Right lobe of liver (tissue), 6 donors: ENCODE measurements around the gene SLC49A3. TPM values are rescaled to one million over a fixed set of nuclear protein-coding genes. Genes with fewer than 3 reads are reported as not detected.
A peak's percentile ranks its signal among the peaks of the same experiment; 100 is the strongest.

Experiments
- ATAC-seq, 4 donors: fragments of 200-7000 bp; cut with Tn5 transposase; one replicate each; pipeline ENCODE4 v1.9.1; 2020; ENCODE audit warnings: mild to moderate bottlenecking in 4 of 4, moderate library complexity in 4 of 4
- DNase-seq, 3 donors: peaks; one replicate each; pipeline ENCODE4 v3.0.0-alpha.2; 2020
- H3K27ac ChIP-seq, 3 donors: fragments of 200-600 bp; one replicate each; pipeline ENCODE4 v1.8.0; 2022
- H3K27me3 ChIP-seq, 2 donors: fragments of 200-600 bp; one replicate each; pipeline ENCODE4 v1.8.0; 2022
- H3K36me3 ChIP-seq, 4 donors: fragments of 200-600 bp; sonication (generic) in 1 of 4; one replicate each; pipeline versions ENCODE4 v1.5.1 to v1.8.0; 2017 to 2022; ENCODE audit warnings: control low read depth in 1 of 4
- H3K4me1 ChIP-seq, 4 donors: fragments of 200-600 bp; sonication (generic) in 1 of 4; one replicate each; pipeline versions ENCODE4 v1.5.1 to v1.8.0; 2017 to 2022; ENCODE audit warnings: control low read depth in 1 of 4
- H3K4me3 ChIP-seq, 3 donors: fragments of 200-600 bp; one replicate each; pipeline ENCODE4 v1.8.0; 2022
- H3K9me3 ChIP-seq, 4 donors: fragments of 200-600 bp; sonication (generic) in 1 of 4; one replicate each; pipeline versions ENCODE4 v1.5.1 to v1.8.0; 2017 to 2022; ENCODE audit warnings: control low read depth in 1 of 4
- CTCF ChIP-seq, 4 donors: fragments of 200-600 bp in 3 of 4; fragments of 450-650 bp in 1 of 4; IDR thresholded peaks; one replicate each; pipeline versions ENCODE4 v1.5.1 to v1.8.0; 2016 to 2022; ENCODE audit warnings: antibody characterized with exemption in 4 of 4, mild to moderate bottlenecking in 2 of 4
- POLR2A ChIP-seq: fragments of 450-650 bp; IDR thresholded peaks from one replicate; pipeline ENCODE4 v1.6.1; 2017; ENCODE audit warnings: antibody characterized with exemption, mild to moderate bottlenecking
- WGBS: methylation state at CpG from one replicate; pipeline ENCODE4 v1.1.6; 2018; ENCODE audit warnings: low coverage, low lambda C conversion rate; ENCODE audit not compliant: insufficient coverage; ENCODE audit errors: missing lambda C conversion rate; 5-methylcytosine and 5-hydroxymethylcytosine counted together
- intact Hi-C, 2 donors: fragments of 100-400 bp; cut with DNase I; formaldehyde crosslinking; loops; one replicate each; pipeline versions ENCODE4 v1.11.2 to v1.14.1; 2022
- total RNA-seq, 6 experiments: library from RNA; depleted of rRNA in 2 of 6; stranded (reverse); fragments of >200 nt in 2 of 6; fragmentation: NEBNext Ultra II Directional in 3 of 6; extraction: Animal tissue kit (Norgen Biotek cat#: 25700) in 3 of 6; gene quantifications; one replicate each; pipeline versions ENCODE4 v1.1.0 to v1.2.4, GENCODE V29; 2016 to 2023
- donor health status: DM: no; HTN: yes; CAD: no.
- donor health status: DM: no; HTN: no; CAD: no.
- donor health status: DM: no; HTN: no; CAD: no.
- donor health status: DM: no; HTN: yes; CAD: no.
- donor health status: DM: no; HTN: yes; CAD: no.

The SLC49A3 gene
- total RNA-seq, 6 experiments from 2014 or later: 2.9 to 9.0 (median 5.2) TPM

GRCh38 chr4:665381-665750 lies 23.6 kb downstream of the SLC49A3 start:
- no CpG with 5 or more reads among the region's 12 CpGs for WGBS
- ATAC-seq: peak in 1 of 4 donors; percentile 4
- intact Hi-C loops: no loop called here
- H3K27ac ChIP-seq: no peak overlapping the region
- no peaks in the 10 kb centered on the region for H3K9me3 ChIP-seq
- no peak overlapping the region for H3K4me3 ChIP-seq
- TF ChIP-seq CTCF (IDR thresholded peaks at IDR 0.05) (no peak), POLR2A (no peak)
- no peaks in the 10 kb centered on the region for H3K4me1 ChIP-seq
- no peaks in the 10 kb centered on the region for H3K27me3 ChIP-seq
- DNase-seq: peak in 2 of 3 donors; percentile 11 to 42
- no peaks in the 10 kb centered on the region for H3K36me3 ChIP-seq

GRCh38 chr4:664713-665231 lies 24.2 kb downstream of the SLC49A3 start:
- Histone ChIP-seq H3K36me3 (no peaks in the 10 kb centered on the region), H3K9me3 (no peaks in the 10 kb centered on the region), H3K27ac (no peak overlapping the region), H3K4me1 (no peaks in the 10 kb centered on the region), H3K4me3 (no peak overlapping the region), H3K27me3 (no peaks in the 10 kb centered on the region)
- ATAC-seq: no peak
- 87% methylated on average over 3 of the region's 24 CpGs for WGBS
- TF ChIP-seq POLR2A (no peak), CTCF (IDR thresholded peaks at IDR 0.05) (no peak)
- intact Hi-C loops: no loop called here
- DNase-seq: peak in 2 of 3 donors; percentile 21 to 39

- TF ChIP-seq POLR2A (no peak), CTCF (IDR thresholded peaks at IDR 0.05) (no peak)
- Histone ChIP-seq H3K27me3 (no peaks in the 10 kb centered on the region), H3K9me3 (no peaks in the 10 kb centered on the region), H3K36me3 (no peaks in the 10 kb centered on the region), H3K4me3 (peak overlapping the region; percentile 38 to 56 (median 42)), H3K4me1 (no peaks in the 10 kb centered on the region), H3K27ac (peak overlapping the region in 1 of 3 donors; percentile 18)
- peak in 2 of 3 donors; percentile 49 to 66 for DNase-seq
- intact Hi-C loops: no loop called here
- peak; percentile 44 to 67 (median 56) for ATAC-seq
- 0% methylated on average over 2 of the region's 80 CpGs for WGBS
Observed at GRCh38 chr4:663438-664428, 25.2 kb downstream of the SLC49A3 start.

GRCh38 chr4:663046-663437 lies 25.9 kb downstream of the SLC49A3 start:
- H3K9me3 ChIP-seq: no peaks in the 10 kb centered on the region
- no peaks in the 10 kb centered on the region for H3K4me1 ChIP-seq
- ATAC-seq (no peak), DNase-seq (peak in 1 of 3 donors; percentile 13)
- 28% methylated on average over 3 of the region's 20 CpGs for WGBS
- no peaks in the 10 kb centered on the region for H3K27me3 ChIP-seq
- H3K4me3 ChIP-seq: peak overlapping the region; percentile 38 to 56 (median 42)
- TF ChIP-seq CTCF (IDR thresholded peaks at IDR 0.05) (no peak), POLR2A (no peak)
- H3K27ac ChIP-seq: no peak overlapping the region
- no peaks in the 10 kb centered on the region for H3K36me3 ChIP-seq
- intact Hi-C loops: no loop called here
